HG03066 (cell line): ENCODE data around the gene CNGB1.
"Not testable (repeated sequence)": the region's sequence is repeated elsewhere in the genome, so short reads cannot be mapped to it uniquely, and the experiment has no call there.

ENCODE experiments used
- ATAC-seq: cut with Tn5 transposase; IDR thresholded peaks from one replicate; pipeline ENCODE4 v1.9.1; 2021; ENCODE audit warnings: low read depth; ENCODE audit not compliant: unreplicated experiment

Gene CNGB1

GRCh38 chr16:57956270-57956808, 14.6 kb downstream of the CNGB1 start:
- no peak for ATAC-seq

- no peak for ATAC-seq
Measured at GRCh38 chr16:57955572-57956188, 15.2 kb downstream of the CNGB1 start.

- no peak for ATAC-seq
Measured at GRCh38 chr16:57953857-57954256, 17.1 kb downstream of the CNGB1 start.

GRCh38 chr16:57952909-57953308, 18.0 kb downstream of the CNGB1 start:
- no peak for ATAC-seq

- no peak for ATAC-seq
Measured at GRCh38 chr16:57951204-57951960, 19.5 kb downstream of the CNGB1 start.

GRCh38 chr16:57950382-57950781, 20.5 kb downstream of the CNGB1 start:
- ATAC-seq, result no peak

GRCh38 chr16:57949595-57950238, 21.2 kb downstream of the CNGB1 start:
- no peak for ATAC-seq

GRCh38 chr16:57949013-57949412, 21.9 kb downstream of the CNGB1 start:
- no peak for ATAC-seq

- no peak for ATAC-seq
Measured at GRCh38 chr16:57948027-57948426, 22.9 kb downstream of the CNGB1 start.

GRCh38 chr16:57947261-57947660, 23.7 kb downstream of the CNGB1 start:
- ATAC-seq, result no peak

GRCh38 chr16:57946181-57946801, 24.6 kb downstream of the CNGB1 start:
- no peak for ATAC-seq

- no peak for ATAC-seq
Measured at GRCh38 chr16:57945740-57946138, 25.2 kb downstream of the CNGB1 start.

GRCh38 chr16:57944970-57945739, 25.8 kb downstream of the CNGB1 start:
- ATAC-seq, result no peak

- not testable (repeated sequence) for ATAC-seq
Measured at GRCh38 chr16:57943381-57943780, 27.5 kb downstream of the CNGB1 start.

GRCh38 chr16:57941901-57942300, 29.0 kb downstream of the CNGB1 start:
- ATAC-seq, result not testable (repeated sequence)

- no peak for ATAC-seq
Measured at GRCh38 chr16:57941016-57941664, 29.8 kb downstream of the CNGB1 start.

GRCh38 chr16:57940382-57940966, 30.5 kb downstream of the CNGB1 start:
- no peak for ATAC-seq

- ATAC-seq, result no peak
Measured at GRCh38 chr16:57939872-57940224, 31.1 kb downstream of the CNGB1 start.
